SW480 (cell line): Measurements from ENCODE around the gene CCSER1.
"Not testable (repeated sequence)": the region's sequence is repeated elsewhere in the genome, so short reads cannot be mapped to it uniquely, and the experiment has no call there.

ENCODE experiments used
- DNase-seq: peaks from one replicate; pipeline ENCODE4 v3.0.0-alpha.2; 2016; ENCODE audit warnings: low spot score

CCSER1 gene

DNA sequence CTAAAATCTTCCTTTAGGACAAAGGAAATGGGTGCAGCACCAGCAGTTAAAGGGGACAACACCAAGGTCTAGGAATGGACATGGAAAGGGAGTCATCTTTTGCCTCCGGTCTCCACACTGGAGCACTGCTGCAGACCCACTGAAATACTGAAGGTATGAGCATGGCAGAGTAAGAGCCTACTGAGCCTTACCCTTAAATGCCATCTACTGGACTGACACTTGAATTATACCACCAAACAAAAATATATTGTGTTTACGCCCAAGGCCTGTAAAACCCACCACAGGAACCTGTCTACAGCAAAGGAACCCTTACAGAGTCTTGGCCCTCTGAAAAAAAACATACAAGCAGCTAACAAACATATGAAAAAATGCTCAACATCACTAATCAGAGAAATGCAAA is 443.4 kb downstream of the CCSER1 start:
- DNase-seq, result no peak

DNA sequence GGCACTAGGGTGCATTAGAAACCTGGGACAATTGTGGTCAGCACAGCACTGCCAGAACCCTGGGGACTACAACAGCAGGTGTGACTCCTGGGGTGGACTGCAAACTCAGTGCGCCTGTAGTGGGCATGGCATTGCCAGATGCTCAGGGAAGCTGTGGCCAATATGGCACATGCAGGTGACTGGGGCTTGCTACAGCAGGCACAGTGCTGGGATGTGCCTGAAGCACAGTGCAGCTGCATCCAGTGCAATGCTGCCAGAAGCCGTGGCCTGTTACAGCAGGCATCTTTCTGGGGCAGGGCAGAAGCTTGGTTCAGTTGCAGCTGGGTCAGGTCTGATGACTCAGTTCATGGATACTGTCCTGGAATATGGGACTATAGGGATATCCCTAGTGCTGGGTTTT is 445.8 kb downstream of the CCSER1 start:
- DNase-seq, result no peak

DNA sequence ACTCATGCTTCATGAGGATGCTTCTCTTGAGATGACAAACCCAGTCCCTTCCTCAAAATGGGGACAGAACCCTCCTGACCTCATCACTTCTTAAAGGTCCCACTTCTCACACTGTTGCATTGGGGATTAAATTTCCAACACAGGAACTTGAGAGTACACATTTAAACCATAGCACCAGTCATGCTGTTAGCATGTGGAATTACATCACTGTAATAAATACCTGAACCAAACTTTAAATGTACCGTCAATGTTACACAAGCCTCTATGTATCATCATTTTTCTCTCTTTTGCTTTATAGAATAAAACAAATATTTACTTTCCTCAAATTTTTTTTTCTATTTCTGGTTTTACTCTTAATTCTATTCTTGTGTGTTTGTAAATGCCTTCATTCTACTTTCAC is 448.2 kb downstream of the CCSER1 start:
- no peak for DNase-seq

DNA sequence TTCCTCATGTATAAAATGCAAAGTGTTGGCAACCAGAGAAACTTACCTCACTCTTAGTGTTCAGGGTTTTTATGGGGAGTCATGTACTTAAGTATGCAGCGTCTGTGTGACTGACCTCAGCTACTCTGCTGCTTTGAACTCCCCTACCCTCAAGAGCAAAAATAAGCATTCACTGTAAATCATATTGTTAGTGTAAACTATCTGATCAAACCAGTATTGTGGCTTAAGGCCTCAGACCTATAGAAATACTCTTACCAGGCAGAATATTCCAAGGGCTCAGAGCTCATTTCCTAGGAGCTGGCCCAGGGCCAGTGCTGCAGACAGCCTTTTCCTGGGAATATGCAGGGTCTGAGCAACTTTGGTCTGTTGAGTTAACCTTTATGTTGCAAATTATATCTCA is 453.1 kb downstream of the CCSER1 start:
- no peak for DNase-seq

DNA sequence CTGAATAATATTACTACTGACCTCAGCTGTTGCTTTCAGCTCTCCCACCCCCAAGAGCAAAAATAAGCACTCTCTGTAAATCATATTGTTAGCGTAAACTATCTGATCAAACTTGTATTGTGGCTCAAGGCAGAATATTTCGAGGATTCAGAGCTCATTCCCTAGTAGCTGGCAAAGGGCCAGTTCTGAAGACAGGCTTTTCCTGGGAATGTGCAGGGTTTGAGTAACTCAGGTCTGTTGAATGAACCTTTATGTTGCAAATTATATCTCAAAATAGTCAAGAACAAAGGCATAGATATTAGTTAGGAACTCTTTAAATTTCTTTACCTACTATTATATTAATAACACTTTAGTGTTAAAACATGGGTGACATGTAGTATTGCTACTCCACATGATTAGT is 454.9 kb downstream of the CCSER1 start:
- DNase-seq, result no peak

DNA sequence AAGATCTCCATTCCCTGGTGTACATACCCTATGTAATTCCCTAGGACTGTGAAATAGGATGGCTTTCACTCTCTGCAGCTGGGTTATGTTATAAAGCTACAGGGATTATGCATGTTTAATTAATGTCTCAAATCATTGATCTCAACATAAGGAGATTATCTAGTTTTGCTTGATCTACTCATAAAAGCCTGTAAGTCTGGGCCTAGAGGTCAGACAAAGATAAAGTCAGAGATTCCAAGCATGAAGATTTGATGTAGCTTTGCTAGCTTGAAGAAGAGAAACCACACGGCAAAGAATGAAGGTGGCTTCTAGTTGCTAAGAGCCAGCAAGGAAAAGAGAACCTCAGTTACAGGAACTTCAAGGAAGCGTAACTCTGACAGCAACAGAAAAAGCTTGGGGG is 456.9 kb downstream of the CCSER1 start:
- DNase-seq, result no peak

DNA sequence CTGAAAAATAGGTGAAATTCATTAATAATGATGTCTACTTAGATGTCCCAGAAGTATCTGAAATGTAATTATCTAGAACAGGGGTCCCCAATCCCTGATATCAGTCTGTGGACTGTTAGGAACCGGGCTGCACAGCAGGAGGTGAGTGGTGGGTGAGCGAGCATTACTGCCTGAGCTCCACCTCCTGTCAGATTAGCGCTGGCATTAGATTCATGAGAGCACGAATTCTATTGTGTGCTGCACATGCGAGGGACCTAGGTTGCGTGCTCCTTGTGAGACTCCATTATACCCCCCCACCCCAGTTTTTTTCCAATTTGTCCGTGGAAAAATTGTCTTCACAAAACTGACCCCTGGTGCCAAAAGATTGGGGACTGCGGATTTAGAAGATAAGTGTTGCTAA is 458.8 kb downstream of the CCSER1 start:
- no peak for DNase-seq

DNA sequence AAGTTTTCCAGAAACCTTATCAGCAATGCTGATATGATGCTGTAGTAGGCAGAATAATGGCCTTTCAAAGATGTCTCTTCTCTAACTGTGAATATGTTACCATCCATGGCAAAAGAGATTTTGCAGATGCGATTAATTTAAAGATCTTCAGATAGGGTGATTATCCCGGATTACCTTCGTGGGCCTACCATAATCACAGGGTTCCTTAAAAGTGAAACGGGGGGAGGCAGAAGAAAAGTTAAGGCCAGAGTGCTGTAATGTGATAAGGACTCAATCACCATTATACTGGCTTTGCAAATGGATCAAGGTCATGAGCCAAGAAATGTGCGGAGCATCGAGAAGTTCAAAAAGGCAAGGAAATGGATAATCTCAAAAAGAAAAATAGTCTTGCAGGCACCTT is 459.6 kb downstream of the CCSER1 start:
- DNase-seq, result no peak

DNA sequence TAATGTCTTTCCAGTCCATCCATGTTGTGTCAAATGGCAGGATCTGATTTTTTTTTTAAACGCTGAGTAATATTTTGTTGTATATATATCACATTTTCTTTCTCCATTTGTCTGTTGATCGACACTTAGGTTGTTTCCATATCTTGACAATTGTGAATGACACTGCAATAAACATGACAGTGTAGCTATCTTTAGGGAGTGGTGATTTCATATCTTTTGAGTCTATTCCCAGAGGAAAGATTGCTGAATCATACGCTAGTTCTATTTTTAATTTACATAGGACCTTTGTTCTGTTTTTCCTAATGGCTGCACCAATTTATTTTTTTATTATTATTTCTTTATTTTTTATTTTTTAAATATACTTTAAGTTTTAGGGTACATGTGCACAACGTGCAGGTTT is 470.7 kb downstream of the CCSER1 start:
- no peak for DNase-seq

DNA sequence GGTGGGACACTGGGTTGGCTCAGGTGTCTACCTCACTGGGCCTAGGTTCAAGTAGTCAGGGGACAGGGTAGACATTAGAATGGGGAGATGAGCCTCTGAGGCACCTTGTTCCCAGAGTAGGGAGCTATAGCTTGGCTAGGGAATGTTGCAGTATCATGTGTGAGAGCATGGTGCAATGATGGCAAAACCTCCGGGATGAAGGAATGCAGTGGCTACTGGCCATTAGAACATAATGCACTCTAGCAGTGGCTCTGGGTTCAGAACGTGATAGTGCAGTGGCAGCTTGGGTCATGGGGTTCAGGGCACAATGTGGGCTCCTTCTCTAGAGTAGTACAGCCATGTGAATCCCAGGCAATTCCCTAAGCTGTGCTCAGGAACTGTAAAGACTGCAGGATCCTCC is 471.5 kb downstream of the CCSER1 start:
- no peak for DNase-seq

DNA sequence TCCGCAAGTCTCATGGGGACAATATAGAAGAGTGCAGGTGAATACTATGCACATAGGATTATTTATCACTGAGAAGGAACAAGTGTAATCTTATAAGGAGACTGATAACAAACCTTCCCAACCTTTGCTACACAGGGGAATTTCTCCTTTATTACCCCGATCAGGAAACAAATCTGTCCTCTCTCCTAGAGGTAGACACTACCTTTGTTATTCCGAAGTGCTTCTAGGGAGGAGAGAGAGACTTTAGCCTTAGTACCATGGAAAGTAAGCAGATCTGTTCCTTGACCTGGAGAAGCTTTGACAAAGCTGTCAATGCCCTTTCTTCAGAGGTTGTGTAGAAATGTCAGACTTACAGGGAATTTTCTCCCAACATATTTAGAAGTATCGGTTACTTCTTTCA is 475.5 kb downstream of the CCSER1 start:
- DNase-seq, result no peak

DNA sequence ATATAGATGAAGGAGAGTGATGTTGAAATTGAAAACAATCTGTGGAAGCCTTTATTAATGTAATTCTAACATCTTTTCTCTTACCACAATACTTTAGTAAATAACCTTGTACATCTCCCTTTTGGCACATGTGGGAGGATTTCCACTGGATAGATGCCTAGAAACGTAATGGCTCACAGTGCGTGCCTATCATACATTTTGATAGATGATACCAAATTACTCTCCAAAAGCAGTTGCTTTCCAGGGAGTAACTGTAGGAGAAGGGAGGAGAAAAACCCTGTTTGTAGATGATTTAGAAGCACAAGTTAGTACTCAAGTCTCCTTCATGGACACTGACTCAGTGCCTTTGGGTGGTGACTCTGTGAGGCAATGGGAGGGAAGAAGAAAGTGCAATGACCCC is 476.3 kb downstream of the CCSER1 start:
- no peak for DNase-seq

DNA sequence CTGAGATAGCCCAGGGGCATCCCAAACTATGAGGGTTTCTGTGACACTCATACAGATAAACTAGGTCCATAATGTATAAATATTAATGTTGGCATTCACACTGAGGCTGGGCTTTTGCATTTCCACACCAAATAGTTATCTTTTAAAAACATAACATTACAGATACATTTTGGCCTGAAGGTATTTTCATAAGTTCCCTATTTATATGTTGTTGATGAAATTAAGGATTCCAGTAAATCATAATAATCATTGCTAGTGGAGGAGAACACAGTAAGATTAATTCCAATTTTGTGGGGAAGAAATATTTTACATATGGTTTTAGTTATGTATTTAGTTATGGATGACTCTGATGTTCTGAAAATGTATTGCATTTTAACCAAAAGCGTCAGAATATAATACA is 479.6 kb downstream of the CCSER1 start:
- DNase-seq, result no peak

DNA sequence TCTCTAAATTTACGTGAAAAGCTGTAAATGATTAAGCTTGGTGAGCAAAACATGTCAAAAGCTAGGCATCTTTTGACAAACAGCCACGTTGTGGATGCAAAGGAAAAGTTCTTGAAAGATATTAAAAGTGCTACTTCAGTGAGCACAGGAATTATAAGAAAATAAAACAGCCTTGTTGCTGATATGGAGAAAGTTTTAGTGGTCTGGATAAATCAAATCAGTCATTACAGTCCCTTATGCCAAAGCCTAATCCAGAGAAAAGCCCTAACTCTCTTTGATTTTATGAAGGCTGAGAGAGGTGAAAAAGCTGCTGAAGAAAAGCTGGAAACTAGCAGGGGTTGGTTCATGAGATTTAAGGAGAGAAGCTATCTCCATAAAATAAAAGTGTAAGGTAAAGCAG is 487.2 kb downstream of the CCSER1 start:
- DNase-seq, result no peak

DNA sequence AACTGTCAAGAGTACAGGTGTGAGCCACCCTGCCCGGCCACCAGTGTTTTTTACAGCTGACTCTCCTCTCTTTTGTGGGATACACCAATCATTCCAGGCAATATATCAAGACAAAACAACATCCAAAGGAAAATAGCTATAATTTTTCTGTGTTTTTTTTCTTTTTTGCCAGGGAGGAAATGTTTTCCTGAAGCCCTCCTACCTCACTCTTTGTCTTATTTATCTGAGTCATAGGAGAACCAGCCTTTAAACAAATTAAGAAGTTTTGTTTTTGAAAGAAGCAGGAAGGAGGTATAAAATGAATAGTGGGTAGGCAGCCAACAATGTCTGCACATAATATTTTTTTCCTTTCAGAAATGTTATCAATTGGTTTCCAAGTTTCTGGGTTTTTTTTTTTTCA is 493.9 kb downstream of the CCSER1 start:
- no peak for DNase-seq

DNA sequence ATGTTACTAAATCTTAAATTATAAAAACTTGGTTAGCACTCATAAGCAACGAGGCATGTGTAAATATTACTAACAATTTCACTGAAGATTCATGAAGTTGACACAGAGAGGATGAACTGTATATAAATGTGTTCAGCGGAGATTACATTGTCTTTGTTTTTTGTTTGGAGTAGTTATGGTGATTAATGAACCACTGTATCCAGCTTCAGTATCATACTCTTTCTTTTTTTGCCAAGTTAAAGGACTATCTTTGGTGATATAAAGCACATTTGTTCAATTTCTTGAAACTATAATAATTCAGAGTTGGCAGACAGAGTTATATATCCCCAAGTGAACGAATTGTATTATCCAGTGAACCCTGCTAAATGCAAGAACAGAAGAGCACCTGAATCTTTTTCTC is 497.6 kb downstream of the CCSER1 start:
- no peak for DNase-seq

DNA sequence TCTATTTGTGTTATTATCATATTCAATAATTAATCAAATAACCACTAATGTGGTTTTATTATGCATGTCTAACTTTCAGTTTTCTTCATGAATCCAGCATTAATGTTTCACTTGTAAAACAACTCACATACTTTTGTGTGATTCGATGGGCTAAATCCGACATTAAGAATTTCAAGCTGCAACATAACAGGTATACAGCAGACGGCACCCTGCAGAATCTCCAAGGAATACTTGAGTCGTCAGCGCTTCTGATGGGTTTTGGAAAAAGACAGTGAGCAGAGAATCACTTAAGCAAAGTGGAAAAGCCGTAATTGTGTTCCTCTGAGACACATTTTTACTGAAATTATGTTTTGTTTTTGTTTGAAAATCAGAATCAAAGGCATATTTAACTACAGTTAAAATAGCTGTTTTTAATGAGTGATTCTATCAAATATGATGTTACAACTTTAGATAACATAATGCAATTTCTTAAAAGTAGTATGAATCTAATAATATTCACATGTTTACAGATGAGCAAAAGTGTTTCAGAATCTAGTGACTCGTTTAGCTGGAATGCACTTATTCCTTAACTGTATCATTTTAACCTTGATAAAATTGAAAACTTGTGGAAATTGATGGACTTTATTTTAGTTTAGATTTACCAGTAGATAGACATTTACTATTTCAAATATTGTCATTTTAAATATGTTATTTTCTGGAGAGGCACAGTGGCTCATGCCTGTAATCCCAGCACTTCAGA is 514.8 kb downstream of the CCSER1 start:
- no peak for DNase-seq

DNA sequence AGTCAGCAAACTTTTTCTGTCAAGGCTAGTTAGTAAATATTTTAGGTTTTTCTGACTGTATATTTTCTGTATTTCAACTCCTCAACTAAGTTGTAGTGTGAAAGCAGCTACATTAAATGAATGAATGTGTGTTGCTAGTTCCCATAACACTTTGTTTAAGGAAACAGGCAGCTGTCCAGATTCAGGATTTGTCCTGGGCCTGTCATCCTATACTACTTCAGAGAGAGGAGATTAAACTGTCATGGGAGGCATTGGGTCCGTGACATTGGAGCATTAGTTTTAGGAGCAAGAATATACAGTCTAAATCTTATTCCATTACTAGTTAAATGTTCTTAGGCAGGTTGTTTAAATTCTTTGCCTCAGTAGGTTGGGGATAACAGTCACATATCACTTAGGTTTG is 516.0 kb downstream of the CCSER1 start:
- no peak for DNase-seq

DNA sequence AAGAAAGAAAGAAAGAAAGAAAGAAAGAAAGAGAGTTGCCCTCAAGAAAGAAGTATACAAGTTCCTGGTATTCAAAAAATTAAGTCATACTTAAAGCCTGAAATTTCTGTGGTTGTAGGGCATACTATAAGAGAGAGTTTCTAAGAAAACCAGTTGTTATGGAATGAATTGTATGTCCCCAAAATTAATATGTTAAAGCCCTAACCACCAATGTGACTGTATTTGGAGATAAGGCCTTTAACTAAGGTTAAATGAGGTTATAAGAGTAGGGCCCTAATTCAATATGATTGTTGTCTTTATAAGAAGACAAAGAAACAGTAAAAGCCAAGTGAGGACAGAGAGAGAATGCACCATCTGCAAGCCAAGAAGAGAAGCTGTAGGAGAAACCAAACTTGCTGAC is 521.1 kb downstream of the CCSER1 start:
- no peak for DNase-seq

DNA sequence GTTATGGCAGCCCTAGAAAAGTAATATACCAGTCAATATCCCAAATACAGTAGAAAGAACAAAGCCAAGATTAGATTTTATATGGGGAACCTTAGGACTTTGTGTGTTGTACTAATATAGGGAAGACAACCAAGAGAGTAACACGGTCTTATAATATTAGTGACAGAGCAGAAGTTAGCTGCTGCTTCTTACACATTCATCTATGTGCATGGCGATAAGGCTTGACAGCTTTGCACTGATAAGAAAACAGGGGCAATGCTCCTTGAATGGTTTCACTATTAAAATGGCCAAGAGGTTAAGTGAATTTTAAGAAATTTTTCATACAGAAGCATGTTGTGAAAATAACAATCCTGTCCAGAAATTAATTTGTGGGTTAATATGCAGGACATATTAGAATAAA is 521.6 kb downstream of the CCSER1 start:
- no peak for DNase-seq

DNA sequence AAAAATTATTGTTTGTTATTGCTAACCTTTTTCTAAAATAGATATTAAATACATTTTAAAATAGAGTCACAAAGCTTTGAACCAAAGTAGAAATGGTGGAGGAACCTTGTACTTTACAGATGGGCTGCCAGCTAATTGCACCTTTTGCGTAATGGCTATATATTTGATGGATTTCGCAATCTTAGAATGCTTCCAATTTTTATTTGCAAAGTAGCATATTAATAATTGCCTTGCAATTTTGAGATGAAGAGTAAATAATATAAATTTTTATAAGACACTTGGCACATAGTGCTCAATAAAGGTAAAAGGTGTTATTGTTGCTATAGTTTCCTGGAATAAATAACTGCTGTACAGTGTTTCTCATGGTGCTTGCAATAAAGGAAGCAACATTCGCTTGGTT is 533.5 kb downstream of the CCSER1 start:
- no peak for DNase-seq

DNA sequence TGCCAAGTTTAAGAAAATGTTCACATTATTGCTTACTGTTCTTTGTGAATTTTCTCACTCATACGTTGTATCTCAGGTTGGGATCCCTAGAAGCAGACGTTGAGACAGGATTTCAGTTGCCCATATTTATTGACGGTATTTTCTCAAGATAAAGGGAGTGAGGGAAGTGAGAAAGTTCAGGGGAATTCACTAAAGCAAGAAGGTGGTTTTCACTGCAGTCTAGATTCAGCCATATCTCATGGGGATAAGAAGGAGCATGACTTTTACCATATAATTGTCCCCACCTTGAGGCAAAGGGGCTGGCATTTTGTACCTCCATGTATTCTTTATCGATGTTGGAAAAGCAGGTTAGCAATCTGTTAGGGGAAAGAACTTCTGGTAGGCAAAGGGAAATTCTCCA is 543.0 kb downstream of the CCSER1 start:
- no peak for DNase-seq

DNA sequence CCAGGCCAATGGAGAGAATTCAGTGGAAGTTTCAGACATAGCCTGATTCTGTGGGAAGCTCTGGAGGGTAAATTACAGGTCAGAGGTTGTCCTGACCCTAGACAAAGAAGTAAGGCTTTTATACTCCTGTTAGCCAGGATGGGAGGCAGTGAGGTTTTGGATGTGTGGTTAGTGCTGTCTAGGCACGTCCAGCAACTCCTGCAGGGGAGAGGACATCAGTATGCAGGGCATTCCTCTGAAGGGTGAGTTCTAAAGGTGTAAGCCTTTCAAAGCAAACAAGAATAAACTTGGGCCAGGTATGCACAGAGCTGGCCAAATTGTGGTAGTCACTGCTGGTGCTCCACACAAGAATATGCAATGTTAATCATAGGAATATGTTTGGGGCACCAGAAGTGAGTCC is 562.5 kb downstream of the CCSER1 start:
- no peak for DNase-seq

DNA sequence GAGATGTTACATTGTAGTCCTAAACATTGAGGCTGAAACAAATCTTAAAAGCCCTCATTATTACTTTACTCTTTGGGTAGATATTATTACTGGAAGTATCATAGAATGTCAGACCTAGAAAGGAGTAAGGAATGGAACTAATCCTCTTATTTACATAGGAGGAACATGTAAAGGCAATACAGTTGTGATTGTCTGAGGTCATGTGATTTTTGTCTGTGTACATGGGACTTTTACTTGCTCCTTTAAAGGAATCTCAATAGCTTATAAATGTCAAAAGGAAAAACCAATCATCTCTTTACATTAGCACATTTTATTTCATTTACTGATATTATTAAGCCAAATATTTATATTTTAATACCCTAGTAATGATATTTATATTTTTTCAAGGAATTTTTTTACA is 568.2 kb downstream of the CCSER1 start:
- no peak for DNase-seq

DNA sequence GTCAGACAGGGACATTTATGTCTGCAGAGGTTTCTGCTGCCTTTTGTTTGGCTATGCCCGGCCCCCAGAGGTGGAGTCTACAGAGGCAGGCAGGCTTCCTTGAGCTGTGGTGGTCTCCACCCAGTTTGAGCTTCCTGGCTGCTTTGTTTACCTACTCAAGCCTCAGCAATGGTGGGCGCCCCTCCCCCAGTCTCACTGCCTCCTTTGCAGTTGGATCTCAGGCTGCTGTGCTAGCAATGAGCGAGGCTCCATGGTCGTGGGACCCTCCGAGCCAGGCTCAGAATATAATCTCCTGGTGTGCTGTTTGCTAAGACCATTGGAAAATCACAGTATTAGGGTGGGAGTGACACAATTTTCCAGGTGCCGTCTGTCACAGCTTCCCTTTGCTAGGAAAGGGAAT is 578.3 kb downstream of the CCSER1 start:
- DNase-seq, result not testable (repeated sequence)
